Measurements from ENCODE around the gene ARHGDIA. TPM values are rescaled to one million over a fixed set of nuclear protein-coding genes. Genes with fewer than 3 reads are reported as not detected.
A peak's percentile ranks its signal among the peaks of the same experiment; 100 is the strongest.

Gene ARHGDIA
- total RNA-seq, 1 experiment from 2014 or later = 667 TPM

DNA sequence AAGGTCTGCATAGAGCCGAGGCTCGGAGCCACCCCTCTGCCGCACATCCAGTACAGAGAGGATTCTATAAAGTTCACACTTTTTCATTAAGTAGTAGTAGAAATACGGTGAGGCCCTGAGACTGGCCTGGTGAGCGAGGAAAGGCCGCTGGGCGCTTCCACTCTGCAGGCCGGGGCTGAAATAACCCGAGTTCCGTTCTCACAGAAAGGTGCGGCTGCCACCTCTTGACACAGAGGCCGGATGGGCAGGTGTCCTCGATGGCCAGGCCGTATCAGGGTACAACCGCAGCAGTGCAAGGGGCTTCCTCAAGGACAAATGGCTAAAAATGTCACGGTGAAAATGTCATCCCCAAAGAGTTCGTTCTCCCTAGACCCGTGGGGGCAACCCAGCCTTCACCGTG lies 40.8 kb upstream of the ARHGDIA start:
- peak overlapping the region; percentile 33 for H3K4me3 ChIP-seq (ENCODE audit: low read depth, low read length, poor library complexity, severe bottlenecking)
- no peak for DNase-seq (ENCODE audit: low spot score)
- H3K4me1 ChIP-seq (ENCODE audit: insufficient read depth, low read length, poor library complexity, severe bottlenecking) = peaks cover 10% of the 10 kb centered on the region
- H3K27ac ChIP-seq (ENCODE audit: low read depth, low read length, poor library complexity, severe bottlenecking) = peak overlapping the region; percentile 51
- intact Hi-C loops (cut with micrococcal nuclease; ENCODE audit: unreplicated experiment) = no loop called here
- POLR2A ChIA-PET (ENCODE audit: low non-redundant PET) = no interaction called here
- peaks cover 44% of the 10 kb centered on the region for H3K36me3 ChIP-seq (ENCODE audit: insufficient read depth, low read length, poor library complexity, severe bottlenecking)
- BruUV-seq (replicated peaks) = no TSS peak
- CTCF ChIA-PET = no interaction called here
- no peaks in the 10 kb centered on the region for H3K27me3 ChIP-seq (replicated peaks; ENCODE audit: insufficient read depth, low read depth, low read length, poor library complexity)
- H3K9me3 ChIP-seq (ENCODE audit: low read depth, low read length, poor library complexity, severe bottlenecking) = no peaks in the 10 kb centered on the region
- TF ChIP-seq, protein P1, sequence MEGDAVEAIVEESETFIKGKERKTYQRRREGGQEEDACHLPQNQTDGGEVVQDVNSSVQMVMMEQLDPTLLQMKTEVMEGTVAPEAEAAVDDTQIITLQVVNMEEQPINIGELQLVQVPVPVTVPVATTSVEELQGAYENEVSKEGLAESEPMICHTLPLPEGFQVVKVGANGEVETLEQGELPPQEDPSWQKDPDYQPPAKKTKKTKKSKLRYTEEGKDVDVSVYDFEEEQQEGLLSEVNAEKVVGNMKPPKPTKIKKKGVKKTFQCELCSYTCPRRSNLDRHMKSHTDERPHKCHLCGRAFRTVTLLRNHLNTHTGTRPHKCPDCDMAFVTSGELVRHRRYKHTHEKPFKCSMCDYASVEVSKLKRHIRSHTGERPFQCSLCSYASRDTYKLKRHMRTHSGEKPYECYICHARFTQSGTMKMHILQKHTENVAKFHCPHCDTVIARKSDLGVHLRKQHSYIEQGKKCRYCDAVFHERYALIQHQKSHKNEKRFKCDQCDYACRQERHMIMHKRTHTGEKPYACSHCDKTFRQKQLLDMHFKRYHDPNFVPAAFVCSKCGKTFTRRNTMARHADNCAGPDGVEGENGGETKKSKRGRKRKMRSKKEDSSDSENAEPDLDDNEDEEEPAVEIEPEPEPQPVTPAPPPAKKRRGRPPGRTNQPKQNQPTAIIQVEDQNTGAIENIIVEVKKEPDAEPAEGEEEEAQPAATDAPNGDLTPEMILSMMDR (conservative IDR thresholded peaks at IDR 0.05; ENCODE audit: low read depth, low read length) = no peak
- no peak for TF ChIP-seq EZH2 (IDR thresholded peaks at IDR 0.05; ENCODE audit: borderline replicate concordance, low read depth, low read length, poor library complexity, severe bottlenecking)

DNA sequence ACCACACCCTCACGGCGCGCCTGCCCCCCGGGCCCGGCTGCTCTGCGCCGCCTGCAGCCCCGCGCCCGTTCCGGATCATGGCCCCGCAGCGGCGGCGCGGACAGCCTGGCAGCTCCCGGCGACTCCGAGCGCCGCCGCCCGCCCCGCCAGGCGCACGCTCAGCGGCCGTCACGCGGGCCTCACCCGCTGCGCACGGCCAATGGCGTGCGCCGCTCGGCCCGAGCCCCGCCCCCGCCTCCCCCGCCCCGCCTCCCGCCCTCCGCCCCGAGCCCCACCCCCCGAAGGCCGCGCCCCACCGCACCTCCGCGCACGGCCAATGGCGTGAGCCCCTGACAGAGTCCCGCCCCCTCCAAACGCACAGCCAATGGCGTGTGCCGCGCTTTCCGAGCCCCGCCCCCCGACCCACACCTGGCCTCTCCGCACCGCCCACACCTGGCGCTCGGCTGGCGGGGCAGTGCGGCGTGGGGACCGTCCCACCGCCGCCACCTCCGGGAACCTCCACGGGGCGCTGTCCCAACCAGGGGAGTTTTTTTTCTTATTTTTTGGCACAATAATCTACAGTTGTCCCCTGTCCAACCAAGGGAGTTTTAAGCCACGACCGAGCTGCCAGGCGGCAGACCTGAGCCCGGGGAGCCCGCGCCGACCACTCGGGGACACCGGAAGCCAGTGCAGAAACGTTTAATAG lies 40.3 kb upstream of the ARHGDIA start, which contains the start of gene PCYT2:
TSS of gene PCYT2 (minus strand) at position 123 of the 685 bp plus-strand sequence. CDS start at position 79, 44 bp downstream.
- no peak for TF ChIP-seq EZH2 (IDR thresholded peaks at IDR 0.05; ENCODE audit: borderline replicate concordance, low read depth, low read length, poor library complexity, severe bottlenecking)
- TF ChIP-seq, protein P1 (conservative IDR thresholded peaks at IDR 0.05; ENCODE audit: low read depth, low read length) = no peak
- intact Hi-C loops (cut with micrococcal nuclease; ENCODE audit: unreplicated experiment) = no loop called here
- peak; percentile 91 for DNase-seq (ENCODE audit: low spot score)
- ChIA-PET CTCF (no interaction called here), POLR2A (ENCODE audit: low non-redundant PET) (no interaction called here)
- Histone ChIP-seq H3K4me3 (ENCODE audit: low read depth, low read length, poor library complexity, severe bottlenecking) (peak within 1 kb of the TSS; percentile 90), H3K27me3 (replicated peaks; ENCODE audit: insufficient read depth, low read depth, low read length, poor library complexity) (no peaks in the 10 kb centered on the region), H3K4me1 (ENCODE audit: insufficient read depth, low read length, poor library complexity, severe bottlenecking) (peaks cover 5% of the 10 kb centered on the region), H3K27ac (ENCODE audit: low read depth, low read length, poor library complexity, severe bottlenecking) (peak within 1 kb of the TSS; percentile 62), H3K36me3 (ENCODE audit: insufficient read depth, low read length, poor library complexity, severe bottlenecking) (peaks cover 48% of the 10 kb centered on the region), H3K9me3 (ENCODE audit: low read depth, low read length, poor library complexity, severe bottlenecking) (no peaks in the 10 kb centered on the region)
- no TSS peak for BruUV-seq (replicated peaks)

DNA sequence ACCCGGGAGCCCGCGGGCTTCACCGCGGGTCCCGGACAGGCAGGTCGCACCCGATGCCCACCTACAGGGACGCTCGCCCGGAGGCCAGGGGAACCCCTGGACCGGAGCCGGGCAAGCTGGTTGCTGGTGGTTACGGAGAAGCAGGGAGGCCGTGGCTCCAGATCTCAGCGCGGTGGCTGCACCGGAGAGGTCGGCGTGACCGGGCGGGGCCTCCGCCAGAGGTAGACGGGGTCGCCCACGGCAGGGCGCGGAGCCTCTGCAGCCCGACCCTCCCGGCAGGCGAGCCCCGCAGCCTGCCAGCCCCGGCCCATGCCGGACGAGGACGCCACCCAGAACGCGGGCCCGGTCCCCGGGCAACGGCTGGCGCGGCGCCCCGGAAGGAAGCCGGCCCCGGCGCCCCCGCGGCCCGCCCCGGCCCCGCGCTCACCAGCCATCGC lies 39.7 kb upstream of the ARHGDIA start:
- H3K4me3 ChIP-seq (ENCODE audit: low read depth, low read length, poor library complexity, severe bottlenecking) = peak overlapping the region; percentile 90
- peak overlapping the region; percentile 62 for H3K27ac ChIP-seq (ENCODE audit: low read depth, low read length, poor library complexity, severe bottlenecking)
- H3K27me3 ChIP-seq (replicated peaks; ENCODE audit: insufficient read depth, low read depth, low read length, poor library complexity) = no peaks in the 10 kb centered on the region
- no peak for DNase-seq (ENCODE audit: low spot score)
- ChIA-PET POLR2A (ENCODE audit: low non-redundant PET) (no interaction called here), CTCF (no interaction called here)
- H3K9me3 ChIP-seq (ENCODE audit: low read depth, low read length, poor library complexity, severe bottlenecking) = no peaks in the 10 kb centered on the region
- no TSS peak for BruUV-seq (replicated peaks)
- H3K4me1 ChIP-seq (ENCODE audit: insufficient read depth, low read length, poor library complexity, severe bottlenecking) = peaks cover 5% of the 10 kb centered on the region
- H3K36me3 ChIP-seq (ENCODE audit: insufficient read depth, low read length, poor library complexity, severe bottlenecking) = peaks cover 53% of the 10 kb centered on the region
- no peak for TF ChIP-seq EZH2 (IDR thresholded peaks at IDR 0.05; ENCODE audit: borderline replicate concordance, low read depth, low read length, poor library complexity, severe bottlenecking)
- TF ChIP-seq, protein P1 (conservative IDR thresholded peaks at IDR 0.05; ENCODE audit: low read depth, low read length) = no peak
- intact Hi-C loops (cut with micrococcal nuclease; ENCODE audit: unreplicated experiment) = no loop called here

All from A673 (cell line).